NCI-H2227 (cell line): ENCODE measurements around the gene KCNG1.
A peak's percentile ranks its signal among the peaks of the same experiment; 100 is the strongest.

ENCODE experiments used
- DNase-seq: peaks from one replicate; lab custom pipeline; 2025; ENCODE audit not compliant: unreplicated experiment; lab: John Stamatoyannopoulos, UW

Gene KCNG1

DNA sequence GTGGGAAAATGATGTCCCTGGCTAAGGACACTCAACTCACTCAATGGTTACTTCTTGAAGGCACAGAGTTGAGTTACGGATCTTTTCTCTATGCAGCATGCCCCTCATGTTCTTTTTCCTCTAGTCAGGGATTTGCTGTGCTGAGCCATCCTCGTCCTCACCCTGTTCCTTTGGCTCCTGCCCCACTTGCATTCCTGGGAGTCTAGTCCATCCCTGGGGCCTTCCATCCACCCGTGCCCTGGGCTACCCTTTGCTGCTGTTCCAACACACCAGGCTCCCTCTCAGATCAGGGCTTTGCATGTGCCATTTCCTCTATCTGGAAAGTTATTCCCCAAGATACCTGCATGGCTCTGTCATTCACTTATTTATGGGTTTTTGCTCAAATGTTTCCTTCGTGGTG lies 13.3 kb upstream of the KCNG1 start:
- no peak for DNase-seq

GRCh38 chr20:51034988-51035656 lies 12.2 kb upstream of the KCNG1 start:
- DNase-seq, result no peak

- DNase-seq, result no peak
Observed at GRCh38 chr20:51034476-51034875, 11.6 kb upstream of the KCNG1 start.

DNA sequence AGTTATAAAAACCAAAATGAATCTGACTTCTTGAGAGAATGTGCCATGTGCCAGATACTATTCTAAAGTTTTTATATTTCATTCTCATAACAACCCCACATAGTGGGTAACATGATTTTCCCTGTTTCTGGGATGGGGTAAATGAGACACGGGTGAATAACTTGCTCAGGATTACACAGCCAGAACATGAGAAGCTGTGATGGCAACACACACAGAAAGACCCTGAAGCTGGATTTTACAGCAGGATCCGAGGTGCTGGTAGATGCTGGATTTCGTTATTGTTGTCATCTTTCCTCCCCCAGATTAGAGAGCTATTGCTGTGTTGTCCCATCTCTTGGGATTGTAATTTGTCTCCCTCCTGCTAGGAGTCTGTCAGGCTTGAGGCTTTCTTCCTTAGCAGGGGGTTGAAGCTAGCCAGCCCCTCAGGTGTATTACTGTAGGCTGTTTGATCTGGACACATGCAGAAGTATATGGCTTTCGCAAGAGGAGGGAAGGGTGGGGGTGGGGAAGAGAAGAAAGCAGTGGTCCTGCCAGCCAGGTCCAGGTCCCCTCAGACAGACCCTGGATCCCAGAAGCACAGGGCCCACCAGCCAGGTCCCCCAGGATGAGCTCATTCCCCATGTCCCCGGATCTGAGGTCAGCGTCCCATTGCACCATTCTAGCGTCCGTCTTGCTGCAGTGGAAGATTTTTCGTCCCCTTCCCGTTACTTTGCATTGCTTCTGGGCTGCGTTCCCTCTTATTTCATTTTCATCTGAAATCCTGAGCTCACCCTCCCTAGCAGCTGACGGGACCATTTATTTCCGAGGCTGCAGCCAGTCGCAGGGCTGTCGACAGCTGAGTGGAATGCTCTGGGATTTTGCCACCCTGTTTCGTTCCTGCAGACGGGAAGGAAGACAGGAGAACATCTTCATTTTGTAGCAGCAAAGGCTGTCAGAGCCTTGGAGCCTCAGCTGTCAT lies 7.3 kb upstream of the KCNG1 start:
- no peak for DNase-seq

- no peak for DNase-seq
Observed at GRCh38 chr20:51029556-51029955, 6.6 kb upstream of the KCNG1 start.

DNA sequence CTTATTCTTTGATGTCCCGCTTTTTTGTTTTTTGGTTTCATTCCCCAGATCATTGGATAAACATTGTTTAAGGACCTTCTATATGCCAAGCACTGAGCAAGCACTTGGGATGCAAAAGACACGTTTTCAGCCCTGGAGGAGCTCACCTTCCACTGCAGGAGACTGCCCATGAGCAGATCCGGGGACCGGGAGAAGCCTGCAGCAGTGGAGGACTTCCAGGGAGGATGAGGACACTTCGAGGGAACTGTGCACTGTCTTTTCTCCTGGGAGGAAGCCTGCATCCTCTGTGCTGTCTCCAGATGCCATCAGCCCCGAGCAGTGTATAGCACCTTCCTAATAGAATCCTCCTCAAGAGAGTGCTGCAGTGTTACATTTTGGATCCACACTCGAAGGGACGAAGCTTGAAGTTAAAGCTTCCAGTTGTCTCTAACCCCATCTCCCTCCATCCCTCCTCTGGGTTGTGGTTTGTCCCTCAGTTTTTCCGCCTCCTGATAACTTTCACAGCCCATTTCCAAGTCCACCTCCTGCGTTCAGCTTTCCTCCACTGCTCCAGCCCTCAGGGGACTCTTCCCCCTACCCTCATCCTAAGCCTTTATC lies 5.8 kb upstream of the KCNG1 start:
- no peak for DNase-seq

GRCh38 chr20:51027035-51027795 lies 4.3 kb upstream of the KCNG1 start:
- DNase-seq, result no peak

- DNase-seq, result no peak
Observed at GRCh38 chr20:51026269-51026668, 3.4 kb upstream of the KCNG1 start.

- DNase-seq, result no peak
Observed at GRCh38 chr20:51024761-51025160, 1.9 kb upstream of the KCNG1 start.

GRCh38 chr20:51023617-51024155 lies 779 bp upstream of the KCNG1 start:
- DNase-seq, result no peak

DNA sequence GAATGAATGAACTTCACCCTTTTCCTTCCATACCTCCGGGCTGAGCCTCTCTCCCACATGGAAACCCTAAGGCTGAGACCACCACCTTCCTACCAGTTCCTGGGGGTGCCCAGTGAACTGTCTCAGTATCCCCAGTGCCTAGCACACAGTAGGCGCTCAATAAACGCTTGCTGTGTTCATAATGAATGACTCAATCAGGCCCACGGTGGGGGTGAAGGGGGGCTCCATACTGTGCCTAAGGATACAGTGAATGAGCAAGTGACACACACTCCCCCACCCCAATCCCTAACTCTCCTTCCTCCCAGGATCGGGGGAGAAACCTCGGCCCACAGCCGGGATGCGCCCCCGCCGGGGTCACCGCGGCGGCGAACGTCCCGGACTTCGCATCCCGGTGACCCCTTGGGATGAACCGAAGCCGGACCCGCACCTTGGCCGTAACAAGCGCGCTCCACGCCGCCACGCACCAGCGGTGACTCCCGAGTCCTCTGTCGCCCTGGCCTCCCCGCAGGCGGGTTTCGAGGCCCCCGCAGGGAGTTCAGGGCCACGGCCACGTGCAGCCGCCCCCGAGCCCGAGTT lies 592 bp downstream of the KCNG1 start:
- DNase-seq, result no peak

DNA sequence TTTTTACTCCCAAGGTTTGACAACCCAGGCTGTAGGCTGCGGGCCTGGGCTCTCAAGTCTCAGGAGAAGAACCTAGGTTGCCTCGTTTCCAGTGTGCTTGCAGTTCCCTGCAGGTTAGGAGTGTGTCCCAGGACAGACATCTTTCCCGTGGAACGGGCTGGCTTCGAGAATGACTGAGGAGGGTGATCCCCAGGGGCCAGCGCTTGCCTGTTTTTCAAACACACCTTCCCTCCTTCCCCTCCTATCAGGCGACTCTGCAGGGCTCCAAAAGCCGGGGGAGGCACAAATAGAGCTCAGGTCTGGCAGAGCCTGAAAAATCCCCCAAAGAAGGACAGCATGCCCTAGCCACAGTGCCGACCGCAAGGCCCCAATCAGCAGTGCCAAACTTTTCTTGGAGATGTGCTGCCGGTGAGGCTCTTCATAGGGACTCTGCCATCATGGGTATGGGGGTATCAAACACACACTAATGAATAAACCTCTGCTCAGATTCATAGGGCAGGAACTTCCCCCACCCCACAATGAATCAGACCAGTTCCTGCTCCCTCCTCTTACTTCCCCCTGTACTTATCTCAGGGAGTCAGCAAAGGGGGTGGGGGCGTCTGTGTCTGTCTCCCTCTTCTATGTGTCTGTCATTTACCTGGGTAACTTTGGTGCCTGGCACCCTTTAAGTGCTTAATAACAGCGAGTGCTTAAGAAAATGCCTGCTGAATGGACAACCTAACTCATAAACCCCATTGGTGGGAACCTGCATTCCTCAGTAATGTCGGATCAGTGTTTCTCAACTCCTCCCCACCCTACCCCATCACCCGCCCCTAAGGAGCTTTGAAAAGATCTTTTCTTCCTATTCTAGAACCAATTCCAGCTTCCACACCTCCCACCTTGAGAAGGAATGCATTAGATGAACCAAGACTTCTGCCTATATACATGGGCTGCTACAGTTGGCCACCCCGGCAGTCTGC lies 1.6 kb downstream of the KCNG1 start:
- DNase-seq, result no peak

GRCh38 chr20:51020657-51021056 lies 2.2 kb downstream of the KCNG1 start:
- DNase-seq, result no peak

DNA sequence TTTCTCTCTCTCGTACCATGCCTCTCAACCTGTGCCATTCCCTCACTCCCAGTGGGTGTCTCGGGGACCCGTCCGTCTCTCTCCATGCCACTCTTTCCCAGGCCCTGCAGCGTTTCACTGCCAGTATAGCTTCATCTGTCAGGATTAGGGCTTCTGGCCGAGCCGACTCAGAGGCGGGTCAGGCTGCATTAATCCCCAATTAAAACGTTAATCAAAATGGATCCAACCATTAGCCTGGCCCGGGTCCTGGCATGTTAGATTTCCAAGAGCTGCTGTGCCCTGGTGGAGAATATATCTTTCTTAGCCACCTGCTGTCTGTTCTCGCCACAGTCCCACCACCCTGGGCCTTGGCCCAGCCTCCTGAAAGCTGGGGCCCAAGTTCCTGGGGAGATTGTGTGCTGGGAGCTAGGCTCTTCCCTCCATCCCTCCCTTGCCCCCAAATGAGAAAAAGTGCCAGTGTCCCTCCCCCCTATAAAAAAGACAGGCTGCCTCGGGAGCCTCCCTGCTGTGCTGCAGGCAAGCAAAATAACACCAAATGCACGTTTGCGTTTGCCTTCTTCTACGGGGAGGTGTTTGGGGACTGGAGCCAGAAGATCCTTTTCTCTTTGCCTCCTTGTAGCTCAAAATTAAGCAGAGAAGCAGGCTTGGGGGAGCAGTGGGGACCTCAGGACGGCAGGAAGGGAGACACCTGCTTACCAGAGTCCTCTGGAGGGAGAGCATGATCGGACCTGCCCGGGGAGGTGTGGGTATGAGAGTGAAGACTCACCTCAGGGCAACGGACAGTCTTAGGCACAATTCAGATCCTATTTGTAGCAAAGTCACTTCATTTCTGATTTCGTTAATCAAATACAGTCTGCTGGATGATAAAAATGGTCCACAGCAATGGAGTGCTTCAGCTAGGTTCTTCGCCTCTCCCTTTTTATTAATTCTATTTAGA lies 3.0 kb downstream of the KCNG1 start:
- DNase-seq, result no peak

DNA sequence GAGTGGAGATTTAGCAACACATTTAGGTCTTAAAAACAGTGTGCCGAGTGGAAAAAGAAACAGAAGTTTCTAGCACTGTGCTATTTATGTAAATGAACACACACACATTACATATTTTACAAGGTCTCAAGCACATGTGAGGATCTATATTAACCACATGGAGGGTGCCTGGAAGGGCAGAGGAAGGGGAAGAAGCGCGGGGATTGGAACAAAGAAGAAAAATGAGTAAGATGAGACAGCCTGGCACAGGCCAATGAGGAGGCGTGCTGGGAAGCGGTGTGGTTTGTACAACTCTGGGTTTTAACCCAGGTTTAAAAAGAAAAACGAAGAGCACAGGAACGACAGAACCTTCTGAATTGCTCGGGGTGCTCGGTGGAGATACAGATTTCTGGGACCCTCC lies 5.7 kb downstream of the KCNG1 start:
- no peak for DNase-seq

- DNase-seq, result no peak
Observed at GRCh38 chr20:51016521-51016920, 6.4 kb downstream of the KCNG1 start.

- peak; percentile 33 for DNase-seq
Observed at GRCh38 chr20:51014797-51015722, 7.8 kb downstream of the KCNG1 start.
